Chondrocyte (in vitro differentiated cells): ENCODE results near the gene MEGF10. TPM values are rescaled to one million over a fixed set of nuclear protein-coding genes. Genes with fewer than 3 reads are reported as not detected.
A peak's percentile ranks its signal among the peaks of the same experiment; 100 is the strongest.
"Not testable (repeated sequence)": the region's sequence is repeated elsewhere in the genome, so short reads cannot be mapped to it uniquely, and the experiment has no call there.

ENCODE experiments used
- DNase-seq: peaks from one replicate; pipeline ENCODE4 v3.0.0; 2021; ENCODE audit warnings: mixed read lengths, low spot score
- H3K27ac Mint-ChIP-seq: one replicate; pipeline ENCODE4 v1.8.0; 2021; ENCODE audit warnings: mild to moderate bottlenecking, moderate library complexity, mixed read lengths; ENCODE audit not compliant: unreplicated experiment
- H3K27me3 Mint-ChIP-seq: 2 replicates; pipeline ENCODE4 v1.8.0; 2021; ENCODE audit warnings: low read depth, mixed read lengths
- H3K36me3 Mint-ChIP-seq: 2 replicates; pipeline ENCODE4 v1.8.0; 2021; ENCODE audit warnings: low read depth, mixed read lengths
- H3K4me1 Mint-ChIP-seq: 2 replicates; pipeline ENCODE4 v1.8.0; 2021; ENCODE audit warnings: low read depth, mild to moderate bottlenecking, mixed read lengths
- H3K4me3 Mint-ChIP-seq: one replicate; pipeline ENCODE4 v1.8.0; 2021; ENCODE audit warnings: mild to moderate bottlenecking, moderate library complexity, mixed read lengths; ENCODE audit not compliant: unreplicated experiment
- H3K9me3 Mint-ChIP-seq: 2 replicates; pipeline ENCODE4 v1.8.0; 2021; ENCODE audit warnings: low read depth, mixed read lengths
- total RNA-seq: library from RNA; stranded (reverse); gene quantifications from 3 replicates; pipeline ENCODE4 v1.2.1, GENCODE V29; 2021
- TF ChIP-seq, protein P1 (sequence below): fragments of 200-600 bp; sonication (generic); IDR thresholded peaks from 2 replicates; pipeline ENCODE4 v1.5.0; 2021; ENCODE audit warnings: antibody characterized with exemption, mild to moderate bottlenecking, moderate library complexity

The MEGF10 gene
- total RNA-seq, 1 donor from 2014 or later = 6.6 TPM

DNA sequence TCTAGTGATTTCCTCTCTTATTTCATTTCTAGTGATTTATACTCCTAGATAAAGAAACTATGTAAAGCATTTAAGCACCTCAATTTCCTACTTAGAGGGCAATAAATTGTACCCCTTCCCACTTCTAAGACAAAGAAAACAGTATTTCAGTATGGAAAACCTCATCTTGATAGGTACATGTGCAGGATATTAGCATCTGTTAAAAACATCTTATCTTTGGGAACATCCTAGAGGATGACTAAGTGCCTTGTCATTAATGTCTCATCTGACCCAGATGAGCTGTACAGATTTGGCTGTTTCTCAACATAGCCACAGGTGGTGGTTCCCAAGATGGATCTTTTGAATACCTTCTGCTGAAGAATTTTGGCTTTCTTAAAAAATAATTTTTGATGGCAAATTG lies 5.7 kb downstream of the MEGF10 start:
- Mint-ChIP-seq H3K27me3 (no peaks in the 10 kb centered on the region), H3K36me3 (no peaks in the 10 kb centered on the region), H3K9me3 (no peaks in the 10 kb centered on the region), H3K4me3 (no peak overlapping the region), H3K4me1 (peaks cover 27% of the 10 kb centered on the region), H3K27ac (no peak overlapping the region)
- DNase-seq = no peak
- TF ChIP-seq, protein P1, sequence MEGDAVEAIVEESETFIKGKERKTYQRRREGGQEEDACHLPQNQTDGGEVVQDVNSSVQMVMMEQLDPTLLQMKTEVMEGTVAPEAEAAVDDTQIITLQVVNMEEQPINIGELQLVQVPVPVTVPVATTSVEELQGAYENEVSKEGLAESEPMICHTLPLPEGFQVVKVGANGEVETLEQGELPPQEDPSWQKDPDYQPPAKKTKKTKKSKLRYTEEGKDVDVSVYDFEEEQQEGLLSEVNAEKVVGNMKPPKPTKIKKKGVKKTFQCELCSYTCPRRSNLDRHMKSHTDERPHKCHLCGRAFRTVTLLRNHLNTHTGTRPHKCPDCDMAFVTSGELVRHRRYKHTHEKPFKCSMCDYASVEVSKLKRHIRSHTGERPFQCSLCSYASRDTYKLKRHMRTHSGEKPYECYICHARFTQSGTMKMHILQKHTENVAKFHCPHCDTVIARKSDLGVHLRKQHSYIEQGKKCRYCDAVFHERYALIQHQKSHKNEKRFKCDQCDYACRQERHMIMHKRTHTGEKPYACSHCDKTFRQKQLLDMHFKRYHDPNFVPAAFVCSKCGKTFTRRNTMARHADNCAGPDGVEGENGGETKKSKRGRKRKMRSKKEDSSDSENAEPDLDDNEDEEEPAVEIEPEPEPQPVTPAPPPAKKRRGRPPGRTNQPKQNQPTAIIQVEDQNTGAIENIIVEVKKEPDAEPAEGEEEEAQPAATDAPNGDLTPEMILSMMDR = no peak

DNA sequence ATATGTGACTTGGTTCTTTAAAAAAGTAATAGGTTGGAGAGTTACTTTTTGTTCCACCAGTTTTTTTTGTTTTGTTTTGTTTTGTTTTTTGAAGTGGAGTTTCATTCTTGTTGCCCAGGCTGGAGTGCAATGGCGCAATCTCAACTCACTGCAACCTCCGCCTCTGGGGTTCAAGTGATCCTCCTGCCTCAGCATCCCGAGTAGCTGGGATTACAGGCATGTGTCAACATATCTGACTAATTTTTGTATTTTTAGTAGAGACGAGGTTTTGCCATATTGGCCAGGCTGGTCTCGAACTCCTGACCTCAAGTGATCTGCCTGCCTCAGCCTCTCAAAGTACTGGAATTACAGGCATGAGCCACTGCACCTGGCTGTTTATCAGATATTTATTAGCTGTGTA lies 6.3 kb downstream of the MEGF10 start:
- not testable (repeated sequence) for DNase-seq, H3K9me3 Mint-ChIP-seq, H3K27ac Mint-ChIP-seq, H3K27me3 Mint-ChIP-seq, H3K4me3 Mint-ChIP-seq, H3K36me3 Mint-ChIP-seq
- peaks cover 22% of the 10 kb centered on the region for H3K4me1 Mint-ChIP-seq

DNA sequence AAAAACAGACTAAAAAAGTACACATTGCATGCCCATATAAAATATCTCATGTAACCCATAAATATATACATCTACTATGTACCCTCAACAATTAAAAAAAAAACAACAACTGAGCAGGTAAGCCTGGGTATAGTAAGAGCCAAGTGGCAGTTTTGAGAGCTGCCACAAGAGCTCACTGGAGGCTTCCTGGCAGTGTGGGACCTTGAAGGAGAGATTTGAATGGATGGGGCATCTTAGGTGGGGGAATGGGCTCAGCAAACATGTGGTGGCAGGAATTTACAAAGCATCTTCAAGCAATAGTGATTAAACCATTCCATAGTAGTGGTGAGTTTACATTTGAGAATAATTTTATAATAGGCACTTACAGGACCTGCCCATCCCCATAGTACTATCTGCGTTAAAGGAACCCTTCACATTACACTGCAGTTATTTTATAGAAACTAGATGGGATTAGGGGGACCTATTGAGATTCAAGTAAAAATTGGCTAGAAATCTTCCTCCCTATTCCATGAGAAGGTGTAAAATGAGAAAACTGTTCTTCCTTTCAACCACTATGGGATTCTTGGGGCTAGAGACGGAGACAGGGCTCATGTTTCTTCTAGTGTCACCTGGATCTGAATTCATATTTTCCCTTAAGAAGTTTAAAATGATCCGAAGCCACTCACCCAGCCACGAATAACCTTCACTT lies 6.9 kb downstream of the MEGF10 start:
- H3K4me3 Mint-ChIP-seq = no peak overlapping the region
- peaks cover 20% of the 10 kb centered on the region for H3K4me1 Mint-ChIP-seq
- no peak overlapping the region for H3K27ac Mint-ChIP-seq

DNA sequence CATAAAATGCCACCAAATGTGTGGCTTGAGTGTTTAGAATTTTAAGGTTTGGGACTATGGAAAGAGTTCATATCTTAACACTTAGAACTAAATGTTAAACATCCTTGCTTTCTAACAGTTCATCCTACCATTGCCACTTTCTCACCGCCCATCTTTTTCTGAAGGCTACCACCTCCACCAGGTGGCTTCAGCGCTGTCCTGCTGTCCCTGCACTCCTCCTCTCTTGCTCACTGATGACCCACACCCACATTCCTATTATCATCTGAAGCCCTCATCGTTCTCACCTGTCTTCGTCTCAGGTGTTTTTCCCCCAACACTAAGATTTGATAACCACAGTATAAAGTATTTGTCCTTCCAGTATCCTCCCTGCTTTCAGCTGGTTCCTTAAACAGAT lies 7.4 kb downstream of the MEGF10 start:
- no peaks in the 10 kb centered on the region for H3K9me3 Mint-ChIP-seq
- H3K27me3 Mint-ChIP-seq = no peaks in the 10 kb centered on the region
- TF ChIP-seq, protein P1 = no peak
- peaks cover 2% of the 10 kb centered on the region for H3K36me3 Mint-ChIP-seq
- H3K27ac Mint-ChIP-seq = no peak overlapping the region
- H3K4me3 Mint-ChIP-seq = no peak overlapping the region
- peaks cover 20% of the 10 kb centered on the region for H3K4me1 Mint-ChIP-seq
- no peak for DNase-seq

More for the DNA sequence above, 6.9 kb downstream of the MEGF10 start:
- Mint-ChIP-seq H3K9me3 (no peaks in the 10 kb centered on the region), H3K36me3 (no peaks in the 10 kb centered on the region), H3K27me3 (no peaks in the 10 kb centered on the region)
- TF ChIP-seq, protein P1 = no peak
- no peak for DNase-seq

DNA sequence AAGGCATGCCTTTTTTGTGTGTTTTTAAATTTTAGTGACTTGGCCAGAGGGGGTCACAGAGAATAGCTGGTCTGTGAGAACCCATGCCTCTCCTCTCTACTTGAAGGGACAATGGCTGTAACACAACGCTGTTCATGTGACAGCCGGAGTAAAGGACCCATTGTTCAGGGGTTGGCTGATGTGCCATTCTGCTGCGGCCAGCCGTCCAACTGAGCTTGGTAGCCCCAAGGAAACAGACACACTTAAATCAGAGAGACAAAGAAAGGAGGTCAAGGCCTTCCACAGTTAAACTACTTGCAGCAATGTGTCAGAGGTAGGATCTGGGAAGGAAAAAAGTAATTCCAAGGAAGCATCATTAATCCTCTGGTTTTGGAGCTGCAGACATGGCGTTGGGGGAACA lies 8.1 kb downstream of the MEGF10 start:
- no peak for DNase-seq
- peaks cover 20% of the 10 kb centered on the region for H3K4me1 Mint-ChIP-seq
- TF ChIP-seq, protein P1 = no peak
- H3K27me3 Mint-ChIP-seq = no peaks in the 10 kb centered on the region
- H3K9me3 Mint-ChIP-seq = no peaks in the 10 kb centered on the region
- no peak overlapping the region for H3K4me3 Mint-ChIP-seq
- H3K27ac Mint-ChIP-seq = no peak overlapping the region
- peaks cover 2% of the 10 kb centered on the region for H3K36me3 Mint-ChIP-seq

DNA sequence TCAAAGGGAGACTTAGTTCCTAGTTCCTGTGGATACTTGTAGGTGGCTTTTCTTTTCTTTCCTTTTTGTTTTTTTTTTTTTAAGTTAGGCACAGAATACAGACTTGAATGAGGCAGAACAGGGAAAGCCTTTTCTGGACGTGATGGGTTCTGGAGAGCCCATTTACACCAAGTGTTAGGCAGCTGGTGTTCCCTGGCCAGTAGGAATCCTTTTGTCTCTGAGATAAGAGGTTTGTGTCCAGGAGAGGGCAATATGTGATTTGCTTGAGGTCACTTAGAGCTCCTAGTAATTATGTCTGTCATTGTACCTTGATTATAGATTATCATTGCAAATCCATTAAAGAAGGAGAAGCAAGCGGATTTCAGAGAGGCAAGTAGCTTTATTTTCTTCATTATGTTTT lies 9.1 kb downstream of the MEGF10 start:
- no peaks in the 10 kb centered on the region for H3K9me3 Mint-ChIP-seq
- DNase-seq = no peak
- H3K27ac Mint-ChIP-seq = no peak overlapping the region
- TF ChIP-seq, protein P1 = peak; percentile 52
- peaks cover 20% of the 10 kb centered on the region for H3K4me1 Mint-ChIP-seq
- peaks cover 2% of the 10 kb centered on the region for H3K36me3 Mint-ChIP-seq
- H3K4me3 Mint-ChIP-seq = no peak overlapping the region
- no peaks in the 10 kb centered on the region for H3K27me3 Mint-ChIP-seq
